C1 segment of cervical spinal cord (tissue), 14 donors: Measurements from ENCODE around the gene RAPSN.

Source experiments
- DNase-seq, 14 donors: peaks; one replicate each; lab custom pipeline; 2025; lab: John Stamatoyannopoulos, UW

Gene RAPSN

GRCh38 chr11:47466201-47466600, 17.3 kb upstream of the RAPSN start:
- DNase-seq = no peak

DNA sequence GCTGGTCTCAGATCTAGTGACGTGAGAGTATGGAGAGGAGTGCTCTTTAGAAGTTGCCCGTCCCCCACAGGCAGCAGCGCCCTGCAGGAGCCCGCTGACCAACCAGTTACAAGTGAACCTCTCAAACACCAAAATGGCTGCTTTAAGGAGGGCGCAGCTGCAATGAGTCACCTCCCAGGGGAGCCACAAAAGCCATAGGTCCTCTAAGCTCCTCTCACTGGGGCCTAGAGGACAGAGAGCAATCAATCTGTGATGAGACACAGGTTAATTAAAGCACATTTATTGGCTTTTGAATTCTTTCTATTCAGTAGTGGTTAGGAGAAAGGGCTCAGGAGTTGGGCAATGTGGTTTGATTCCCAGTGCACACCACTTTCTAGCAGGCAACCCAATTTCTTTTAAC, 15.5 kb upstream of the RAPSN start:
- no peak for DNase-seq

GRCh38 chr11:47461876-47462275, 12.9 kb upstream of the RAPSN start:
- DNase-seq = peak in 1 of 14 donors; percentile 56

DNA sequence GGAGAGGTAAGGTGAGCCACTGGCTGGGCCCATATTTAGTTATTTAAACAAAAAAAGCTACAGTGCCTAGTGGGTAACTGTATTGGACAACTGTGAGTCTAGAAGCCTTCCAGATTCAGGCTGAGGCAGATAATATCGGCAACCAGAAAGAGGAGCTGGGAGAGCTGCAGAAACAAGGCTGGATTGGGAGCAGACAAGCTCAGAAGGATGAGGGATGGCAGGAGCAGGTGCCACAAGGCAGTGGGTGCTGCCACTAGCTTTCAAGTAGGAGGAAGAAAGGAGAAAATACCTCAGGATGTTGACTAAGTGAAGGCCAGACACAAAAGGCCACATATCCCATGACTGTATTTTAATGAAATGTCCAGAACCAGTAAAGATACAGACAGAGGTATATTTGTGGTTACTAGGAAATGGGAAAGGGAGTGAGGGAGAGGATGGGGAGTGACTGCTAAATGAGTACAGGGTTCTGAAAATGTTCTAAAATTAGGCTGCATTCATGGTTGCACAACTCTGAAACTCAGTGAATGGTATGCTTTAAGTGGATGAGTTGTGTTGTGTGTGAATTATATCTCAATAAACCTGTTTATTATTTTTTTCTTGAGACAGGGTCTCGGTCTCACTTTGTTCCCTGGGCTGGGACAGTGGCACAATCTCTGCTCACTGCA, 11.8 kb upstream of the RAPSN start:
- no peak for DNase-seq

GRCh38 chr11:47454258-47454671, 5.3 kb upstream of the RAPSN start:
- DNase-seq = peak in 8 of 14 donors; percentile 9 to 77 (median 15)

DNA sequence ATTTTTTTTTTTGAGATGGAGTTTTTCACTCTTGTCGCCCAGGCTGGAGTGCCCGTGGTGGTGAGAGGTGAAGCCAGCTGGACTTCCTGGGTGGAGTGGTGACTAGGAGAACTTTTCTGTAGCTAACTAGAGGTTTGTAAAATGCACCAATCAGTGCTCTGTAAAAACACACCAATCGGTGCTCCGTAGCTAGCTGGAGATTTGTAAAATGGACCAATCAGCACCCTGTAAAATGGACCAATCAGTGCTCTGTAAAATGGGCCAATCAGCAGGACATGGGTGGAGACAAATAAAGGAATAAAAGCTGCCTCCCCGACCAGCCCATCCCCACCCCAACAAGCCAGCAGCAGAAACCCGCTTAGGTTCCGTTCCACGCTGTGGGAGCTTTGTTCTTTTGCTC, 4.4 kb upstream of the RAPSN start:
- no peak for DNase-seq

GRCh38 chr11:47451990-47452389, 3.1 kb upstream of the RAPSN start:
- no peak for DNase-seq

GRCh38 chr11:47451436-47451835, 2.5 kb upstream of the RAPSN start:
- no peak for DNase-seq

- no peak for DNase-seq
Observed at GRCh38 chr11:47449541-47449940, 605 bp upstream of the RAPSN start.

DNA sequence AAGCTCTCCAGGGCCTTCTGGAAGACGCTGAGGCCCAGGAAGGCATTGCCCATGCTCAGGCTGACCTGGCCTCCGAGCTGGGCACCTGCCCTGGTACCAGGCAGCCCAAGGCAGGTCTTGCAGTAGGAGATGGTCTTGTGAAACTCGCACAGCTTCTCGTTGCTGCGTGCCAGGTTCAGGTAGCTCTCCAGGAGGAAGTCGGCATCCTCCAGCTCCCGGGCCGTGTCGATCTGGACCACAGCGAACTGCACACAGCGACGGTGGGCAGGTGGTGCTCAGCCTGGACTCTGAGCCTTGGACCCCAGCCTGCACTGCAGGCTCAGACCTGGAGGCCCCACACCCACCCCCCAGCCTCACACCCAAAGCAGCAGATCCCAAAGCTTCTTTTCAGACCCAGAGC, 1.0 kb downstream of the RAPSN start:
- no peak for DNase-seq

- no peak for DNase-seq
Observed at GRCh38 chr11:47446833-47447232, 2.1 kb downstream of the RAPSN start.

DNA sequence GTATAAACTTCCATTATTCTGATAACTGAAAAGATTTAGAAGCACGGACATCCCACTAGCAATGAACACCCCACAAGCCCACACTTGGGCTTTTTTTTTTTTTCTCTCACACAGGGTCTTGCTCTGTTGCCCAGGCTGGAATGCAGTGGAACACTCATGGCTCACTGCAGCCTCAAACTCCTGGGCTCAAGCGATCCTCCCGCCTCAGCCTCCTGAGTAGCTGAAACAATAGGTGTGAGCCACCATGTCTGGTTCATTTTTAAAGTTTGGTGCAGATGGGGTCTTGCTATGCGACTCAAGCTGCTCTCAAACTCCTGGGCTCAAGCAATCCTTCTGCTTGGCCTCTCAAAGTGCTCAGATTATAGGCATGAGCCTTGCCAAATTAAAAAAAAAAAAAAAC, 3.1 kb downstream of the RAPSN start:
- no peak for DNase-seq

DNA sequence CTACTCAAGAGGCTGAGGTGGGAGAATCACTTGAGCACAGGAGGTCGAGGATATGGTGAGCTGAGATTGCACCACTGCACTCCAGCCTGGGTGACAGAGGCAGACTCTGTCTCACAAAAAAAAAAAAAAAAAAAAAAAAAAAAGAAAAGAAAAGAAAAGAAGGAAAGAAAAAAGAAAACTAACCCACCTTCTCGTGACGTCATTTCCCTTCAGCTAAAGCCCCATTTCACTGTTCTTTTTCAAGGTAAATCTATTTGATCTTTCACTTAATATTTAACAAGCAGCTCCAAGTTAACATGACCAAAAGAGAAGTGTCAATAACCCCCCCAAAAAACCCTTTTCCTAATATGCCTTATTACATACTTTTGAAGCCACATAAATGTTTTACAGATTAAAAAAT, 5.1 kb downstream of the RAPSN start:
- no peak for DNase-seq

GRCh38 chr11:47443028-47443700, 5.8 kb downstream of the RAPSN start:
- DNase-seq = peak in 1 of 14 donors; percentile 36

DNA sequence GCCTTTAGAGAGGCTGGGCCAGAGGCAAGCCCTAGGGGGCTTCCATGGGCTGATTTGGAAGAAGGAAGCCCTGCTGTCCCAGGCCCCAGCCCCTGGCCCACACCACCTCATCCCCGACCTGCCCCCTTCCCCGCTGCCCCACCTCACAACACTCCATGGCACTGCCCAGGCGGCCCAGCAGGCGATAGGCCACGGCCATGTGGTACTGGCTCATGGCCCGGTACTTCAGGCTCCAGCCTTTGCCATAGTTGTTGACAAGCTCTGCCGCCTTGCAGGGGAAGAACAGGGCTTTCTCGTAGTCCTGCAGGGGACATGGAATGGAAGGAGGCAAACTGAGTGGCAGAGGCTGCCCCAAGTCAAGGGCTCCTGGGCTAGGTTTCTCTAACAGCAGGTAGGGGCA, 6.4 kb downstream of the RAPSN start:
- DNase-seq = peak in 8 of 14 donors; percentile 18 to 70 (median 38)

- no peak for DNase-seq
Observed at GRCh38 chr11:47441421-47441820, 7.5 kb downstream of the RAPSN start.

- no peak for DNase-seq
Observed at GRCh38 chr11:47440054-47440476, 8.9 kb downstream of the RAPSN start.

- no peak for DNase-seq
Observed at GRCh38 chr11:47438721-47439120, 10.2 kb downstream of the RAPSN start.

GRCh38 chr11:47437746-47438418, 11.1 kb downstream of the RAPSN start:
- DNase-seq = peak in 7 of 14 donors; percentile 16 to 61 (median 22)

DNA sequence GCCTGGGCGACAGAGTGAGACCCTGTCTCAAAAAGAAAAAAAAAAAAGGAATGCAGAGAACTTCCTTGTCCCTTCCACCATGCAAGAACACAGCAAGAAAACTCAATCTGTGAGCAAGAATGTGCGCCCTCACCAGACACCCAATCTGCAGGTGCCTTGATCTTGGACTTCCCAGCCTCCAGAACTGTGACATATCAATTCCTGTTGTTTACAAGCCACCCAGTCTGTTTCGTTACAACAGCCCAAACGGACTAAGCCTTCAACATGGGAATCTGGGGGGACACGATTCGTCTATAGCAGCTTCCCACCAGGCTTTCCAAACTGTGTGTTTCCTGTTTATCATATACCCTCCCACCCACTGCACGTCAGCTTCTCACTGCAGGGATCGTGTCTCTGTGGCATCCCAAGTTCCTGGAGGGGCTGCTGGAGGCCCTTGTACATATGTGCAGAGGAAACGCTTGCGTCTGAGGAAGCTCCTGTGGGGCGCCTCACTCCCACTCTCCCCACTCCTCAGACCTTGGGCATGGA, 11.7 kb downstream of the RAPSN start:
- no peak for DNase-seq

DNA sequence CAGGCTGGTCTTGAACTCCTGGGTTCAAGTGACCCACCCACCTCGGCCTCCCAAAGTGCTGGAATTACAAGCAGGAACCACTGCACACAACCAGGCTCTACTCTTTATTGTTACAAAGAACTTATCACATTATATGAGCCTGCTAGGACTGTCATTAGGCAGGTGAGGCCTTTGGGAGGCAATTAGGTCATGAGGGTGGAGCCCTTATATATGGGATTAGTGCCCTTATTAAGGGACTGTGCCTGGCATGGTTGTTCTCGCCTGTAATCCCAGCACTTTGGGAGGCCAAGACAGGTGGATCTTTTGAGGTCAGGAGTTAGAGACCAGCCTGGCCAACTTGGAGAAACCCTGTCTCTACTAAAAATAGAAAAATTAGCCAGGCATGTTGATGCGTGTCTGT, 12.2 kb downstream of the RAPSN start:
- DNase-seq = no peak

- no peak for DNase-seq
Observed at GRCh38 chr11:47435687-47436086, 13.2 kb downstream of the RAPSN start.
